ENCODE measurements around the gene LRRC3C.

The LRRC3C gene

GRCh38 chr17:39960524-39961041, 33.1 kb downstream of the LRRC3C start:
- no peak overlapping the region for H3K4me3 ChIP-seq (ENCODE audit: insufficient read depth, low read depth, low read length, poor library complexity, severe bottlenecking)
- H3K27ac ChIP-seq (ENCODE audit: insufficient read depth, low read length, poor library complexity, severe bottlenecking), result no peak overlapping the region
- peaks cover 13% of the 10 kb centered on the region for H3K4me1 ChIP-seq (ENCODE audit: control insufficient read depth, insufficient read depth, low read length, poor library complexity, severe bottlenecking)
- no peaks in the 10 kb centered on the region for H3K9me3 ChIP-seq (ENCODE audit: control insufficient read depth, low read length)
- H3K36me3 ChIP-seq (ENCODE audit: control insufficient read depth, insufficient read depth, low read length), result no peaks in the 10 kb centered on the region
- no peak for DNase-seq
- H3K27me3 ChIP-seq (replicated peaks; ENCODE audit: control insufficient read depth, insufficient read depth, low read length, poor library complexity, severe bottlenecking), result no peaks in the 10 kb centered on the region

- no peaks in the 10 kb centered on the region for H3K27me3 ChIP-seq (replicated peaks; ENCODE audit: control insufficient read depth, insufficient read depth, low read length, poor library complexity, severe bottlenecking)
- H3K4me3 ChIP-seq (ENCODE audit: insufficient read depth, low read depth, low read length, poor library complexity, severe bottlenecking), result no peak within 1 kb of the TSS
- H3K4me1 ChIP-seq (ENCODE audit: control insufficient read depth, insufficient read depth, low read length, poor library complexity, severe bottlenecking), result peaks cover 13% of the 10 kb centered on the region
- no peak within 1 kb of the TSS for H3K27ac ChIP-seq (ENCODE audit: insufficient read depth, low read length, poor library complexity, severe bottlenecking)
- H3K9me3 ChIP-seq (ENCODE audit: control insufficient read depth, low read length), result no peaks in the 10 kb centered on the region
- no peak for DNase-seq
- H3K36me3 ChIP-seq (ENCODE audit: control insufficient read depth, insufficient read depth, low read length), result no peaks in the 10 kb centered on the region
Observed at GRCh38 chr17:39962642-39963220, 35.2 kb downstream of the LRRC3C start, which contains the start of gene GSDMA. GSDMA (plus strand) TSS chr17:39963004; CDS start chr17:39965688, 2,684 bp downstream.

GRCh38 chr17:39963829-39964228, 36.3 kb downstream of the LRRC3C start:
- peak in 1 of 3 donors; percentile 21 for DNase-seq
- peaks cover 13% of the 10 kb centered on the region for H3K4me1 ChIP-seq (ENCODE audit: control insufficient read depth, insufficient read depth, low read length, poor library complexity, severe bottlenecking)
- no peaks in the 10 kb centered on the region for H3K36me3 ChIP-seq (ENCODE audit: control insufficient read depth, insufficient read depth, low read length)
- H3K27me3 ChIP-seq (replicated peaks; ENCODE audit: control insufficient read depth, insufficient read depth, low read length, poor library complexity, severe bottlenecking), result no peaks in the 10 kb centered on the region
- no peak overlapping the region for H3K27ac ChIP-seq (ENCODE audit: insufficient read depth, low read length, poor library complexity, severe bottlenecking)
- no peaks in the 10 kb centered on the region for H3K9me3 ChIP-seq (ENCODE audit: control insufficient read depth, low read length)
- no peak overlapping the region for H3K4me3 ChIP-seq (ENCODE audit: insufficient read depth, low read depth, low read length, poor library complexity, severe bottlenecking)

GRCh38 chr17:39965017-39965699, 37.6 kb downstream of the LRRC3C start:
- H3K27ac ChIP-seq (ENCODE audit: insufficient read depth, low read length, poor library complexity, severe bottlenecking), result no peak overlapping the region
- H3K36me3 ChIP-seq (ENCODE audit: control insufficient read depth, insufficient read depth, low read length), result no peaks in the 10 kb centered on the region
- no peaks in the 10 kb centered on the region for H3K27me3 ChIP-seq (replicated peaks; ENCODE audit: control insufficient read depth, insufficient read depth, low read length, poor library complexity, severe bottlenecking)
- H3K4me3 ChIP-seq (ENCODE audit: insufficient read depth, low read depth, low read length, poor library complexity, severe bottlenecking), result no peak overlapping the region
- peaks cover 13% of the 10 kb centered on the region for H3K4me1 ChIP-seq (ENCODE audit: control insufficient read depth, insufficient read depth, low read length, poor library complexity, severe bottlenecking)
- DNase-seq, result no peak
- H3K9me3 ChIP-seq (ENCODE audit: control insufficient read depth, low read length), result no peaks in the 10 kb centered on the region

DNA sequence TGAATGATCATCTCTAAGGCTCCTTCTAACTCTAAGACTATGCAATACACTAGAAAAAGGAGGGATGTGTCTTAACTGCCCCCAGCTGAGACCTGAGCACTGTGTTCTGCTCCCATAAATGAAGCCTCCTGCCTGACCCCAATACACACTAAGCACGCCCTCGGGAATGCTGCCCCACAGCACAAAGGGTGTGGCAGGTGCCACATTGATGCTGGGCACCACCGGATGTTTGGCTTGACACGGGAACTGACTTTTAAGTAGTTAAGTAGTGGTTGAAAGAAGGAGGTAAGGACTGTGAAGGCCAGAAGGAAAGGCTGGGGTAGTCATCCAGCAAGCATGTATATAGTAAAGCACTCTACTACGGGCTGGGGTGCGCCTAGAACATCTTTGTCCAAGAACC, 39.2 kb downstream of the LRRC3C start:
- H3K27me3 ChIP-seq (replicated peaks; ENCODE audit: control insufficient read depth, insufficient read depth, low read length, poor library complexity, severe bottlenecking), result no peaks in the 10 kb centered on the region
- H3K4me3 ChIP-seq (ENCODE audit: insufficient read depth, low read depth, low read length, poor library complexity, severe bottlenecking), result no peak overlapping the region
- no peak for DNase-seq
- no peaks in the 10 kb centered on the region for H3K36me3 ChIP-seq (ENCODE audit: control insufficient read depth, insufficient read depth, low read length)
- no peaks in the 10 kb centered on the region for H3K9me3 ChIP-seq (ENCODE audit: control insufficient read depth, low read length)
- H3K27ac ChIP-seq (ENCODE audit: insufficient read depth, low read length, poor library complexity, severe bottlenecking), result no peak overlapping the region
- peaks cover 13% of the 10 kb centered on the region for H3K4me1 ChIP-seq (ENCODE audit: control insufficient read depth, insufficient read depth, low read length, poor library complexity, severe bottlenecking)

GRCh38 chr17:39968761-39969160, 41.2 kb downstream of the LRRC3C start:
- Histone ChIP-seq H3K36me3 (ENCODE audit: control insufficient read depth, insufficient read depth, low read length) (no peaks in the 10 kb centered on the region), H3K9me3 (ENCODE audit: control insufficient read depth, low read length) (no peaks in the 10 kb centered on the region)

GRCh38 chr17:39969375-39969774, 41.8 kb downstream of the LRRC3C start:
- no peak overlapping the region for H3K27ac ChIP-seq (ENCODE audit: insufficient read depth, low read length, poor library complexity, severe bottlenecking)
- no peaks in the 10 kb centered on the region for H3K4me1 ChIP-seq (ENCODE audit: control insufficient read depth, insufficient read depth, low read length, poor library complexity, severe bottlenecking)
- no peaks in the 10 kb centered on the region for H3K9me3 ChIP-seq (ENCODE audit: control insufficient read depth, low read length)
- DNase-seq, result no peak
- H3K36me3 ChIP-seq (ENCODE audit: control insufficient read depth, insufficient read depth, low read length), result no peaks in the 10 kb centered on the region
- H3K4me3 ChIP-seq (ENCODE audit: insufficient read depth, low read depth, low read length, poor library complexity, severe bottlenecking), result no peak overlapping the region
- H3K27me3 ChIP-seq (replicated peaks; ENCODE audit: control insufficient read depth, insufficient read depth, low read length, poor library complexity, severe bottlenecking), result no peaks in the 10 kb centered on the region

More at GRCh38 chr17:39968761-39969160, 41.2 kb downstream of the LRRC3C start:
- no peak overlapping the region for H3K4me3 ChIP-seq (ENCODE audit: insufficient read depth, low read depth, low read length, poor library complexity, severe bottlenecking)
- H3K27me3 ChIP-seq (replicated peaks; ENCODE audit: control insufficient read depth, insufficient read depth, low read length, poor library complexity, severe bottlenecking), result no peaks in the 10 kb centered on the region
- no peaks in the 10 kb centered on the region for H3K4me1 ChIP-seq (ENCODE audit: control insufficient read depth, insufficient read depth, low read length, poor library complexity, severe bottlenecking)
- no peak for DNase-seq
- H3K27ac ChIP-seq (ENCODE audit: insufficient read depth, low read length, poor library complexity, severe bottlenecking), result no peak overlapping the region

DNA sequence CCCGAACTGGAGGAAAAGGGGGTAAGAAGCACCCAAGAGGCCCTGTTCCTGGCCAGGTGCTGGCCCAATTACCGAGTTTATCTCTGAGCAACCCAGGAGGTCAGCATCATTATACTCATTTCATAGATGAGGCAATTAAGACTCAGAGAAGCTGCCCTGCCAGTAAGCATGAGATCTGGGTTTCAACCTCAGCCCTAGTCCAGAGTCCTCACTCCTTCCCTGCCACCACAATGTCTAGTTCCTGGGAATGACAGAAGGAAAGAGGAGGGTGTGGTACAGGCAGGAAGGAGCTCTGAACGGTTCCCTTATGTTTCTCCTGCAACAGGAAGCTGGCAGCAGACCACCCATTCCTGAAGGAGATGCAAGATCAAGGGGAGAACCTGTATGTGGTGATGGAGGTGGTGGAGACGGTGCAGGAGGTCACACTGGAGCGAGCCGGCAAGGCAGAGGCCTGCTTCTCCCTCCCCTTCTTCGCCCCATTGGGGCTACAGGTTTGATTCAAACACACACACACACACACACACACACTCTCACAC, 42.7 kb downstream of the LRRC3C start:
- no peaks in the 10 kb centered on the region for H3K27me3 ChIP-seq (replicated peaks; ENCODE audit: control insufficient read depth, insufficient read depth, low read length, poor library complexity, severe bottlenecking)
- H3K4me1 ChIP-seq (ENCODE audit: control insufficient read depth, insufficient read depth, low read length, poor library complexity, severe bottlenecking), result no peaks in the 10 kb centered on the region
- H3K36me3 ChIP-seq (ENCODE audit: control insufficient read depth, insufficient read depth, low read length), result no peaks in the 10 kb centered on the region
- no peaks in the 10 kb centered on the region for H3K9me3 ChIP-seq (ENCODE audit: control insufficient read depth, low read length)
- H3K27ac ChIP-seq (ENCODE audit: insufficient read depth, low read length, poor library complexity, severe bottlenecking), result no peak overlapping the region
- no peak for DNase-seq
- no peak overlapping the region for H3K4me3 ChIP-seq (ENCODE audit: insufficient read depth, low read depth, low read length, poor library complexity, severe bottlenecking)

DNA sequence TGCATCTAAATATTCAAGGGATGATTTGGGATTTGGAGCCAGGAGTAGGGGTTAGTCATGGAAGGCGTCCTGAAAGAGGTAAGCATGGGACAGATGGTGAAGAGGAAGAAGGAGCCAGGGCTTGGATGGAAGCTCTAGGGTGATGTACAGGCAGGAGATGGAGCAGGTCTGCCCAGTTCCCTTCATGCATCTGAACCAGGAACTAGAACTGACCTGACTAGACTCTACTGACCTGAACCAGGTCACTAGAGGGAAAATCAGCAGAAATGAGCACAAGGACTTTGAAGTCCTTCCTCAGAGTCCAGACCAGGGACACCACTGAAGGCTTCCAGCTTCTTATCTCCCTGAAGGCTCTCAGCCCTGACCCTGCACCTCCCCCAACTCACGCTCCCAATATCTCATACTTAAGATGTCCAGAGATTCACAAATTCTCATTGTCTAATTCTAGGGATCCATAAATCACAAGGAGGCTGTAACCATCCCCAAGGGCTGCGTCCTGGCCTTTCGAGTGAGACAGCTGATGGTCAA, 43.6 kb downstream of the LRRC3C start:
- H3K27me3 ChIP-seq (replicated peaks; ENCODE audit: control insufficient read depth, insufficient read depth, low read length, poor library complexity, severe bottlenecking), result no peaks in the 10 kb centered on the region

GRCh38 chr17:39972271-39972670, 44.7 kb downstream of the LRRC3C start:
- no peak overlapping the region for H3K4me3 ChIP-seq (ENCODE audit: insufficient read depth, low read depth, low read length, poor library complexity, severe bottlenecking)
- H3K27me3 ChIP-seq (replicated peaks; ENCODE audit: control insufficient read depth, insufficient read depth, low read length, poor library complexity, severe bottlenecking), result no peaks in the 10 kb centered on the region
- H3K9me3 ChIP-seq (ENCODE audit: control insufficient read depth, low read length), result no peaks in the 10 kb centered on the region
- H3K4me1 ChIP-seq (ENCODE audit: control insufficient read depth, insufficient read depth, low read length, poor library complexity, severe bottlenecking), result no peaks in the 10 kb centered on the region
- no peak for DNase-seq
- no peak overlapping the region for H3K27ac ChIP-seq (ENCODE audit: insufficient read depth, low read length, poor library complexity, severe bottlenecking)
- H3K36me3 ChIP-seq (ENCODE audit: control insufficient read depth, insufficient read depth, low read length), result no peaks in the 10 kb centered on the region

More for the DNA sequence above, 43.6 kb downstream of the LRRC3C start:
- H3K4me3 ChIP-seq (ENCODE audit: insufficient read depth, low read depth, low read length, poor library complexity, severe bottlenecking), result no peak overlapping the region
- no peak for DNase-seq
- H3K4me1 ChIP-seq (ENCODE audit: control insufficient read depth, insufficient read depth, low read length, poor library complexity, severe bottlenecking), result no peaks in the 10 kb centered on the region
- no peaks in the 10 kb centered on the region for H3K36me3 ChIP-seq (ENCODE audit: control insufficient read depth, insufficient read depth, low read length)
- H3K27ac ChIP-seq (ENCODE audit: insufficient read depth, low read length, poor library complexity, severe bottlenecking), result no peak overlapping the region
- H3K9me3 ChIP-seq (ENCODE audit: control insufficient read depth, low read length), result no peaks in the 10 kb centered on the region
